ENCODE results near the gene NIPBL. TPM values are rescaled to one million over a fixed set of nuclear protein-coding genes. Genes with fewer than 3 reads are reported as not detected.

The NIPBL gene
- total RNA-seq, 2 experiments from 2014 or later: 108 to 120 TPM

GRCh38 chr5:36886791-36887190 is 10.2 kb downstream of the NIPBL start:
- Histone ChIP-seq H3K27me3 (ENCODE audit: control insufficient read depth in 1 of 2, insufficient read depth in 2 of 2, low read length in 2 of 2) (no peaks in the 10 kb centered on the region), H3K4me3 (ENCODE audit: low read length) (no peak overlapping the region), H3K9me3 (ENCODE audit: control insufficient read depth in 1 of 2, insufficient read depth in 1 of 2, low read length in 2 of 2) (no peaks in the 10 kb centered on the region), H3K4me1 (ENCODE audit: insufficient read depth, low read length) (peaks cover 14% of the 10 kb centered on the region), H3K36me3 (ENCODE audit: insufficient read depth, low read length) (peaks cover 20% of the 10 kb centered on the region), H3K27ac (ENCODE audit: low read depth in 1 of 2, low read length in 2 of 2) (no peak overlapping the region)
- no peaks in the 10 kb centered on the region for H3K27me3 Mint-ChIP-seq
- ChIA-PET CTCF (no interaction called here), POLR2A (interaction anchor here (1.7 kb wide), 1 partner anchor 10 kb away, joined by 5 read pairs; the partner anchor contains the start of gene NIPBL)
- ATAC-seq (ENCODE audit: poor library complexity) (no peak), DNase-seq (no peak)
- H3K4me1 Mint-ChIP-seq (ENCODE audit: low read depth): peaks cover 68% of the 10 kb centered on the region
- TF ChIP-seq CTCF (IDR thresholded peaks at IDR 0.05): no peak
- intact Hi-C loops (cut with DNase I, micrococcal nuclease): no loop called here
- H3K4me3 Mint-ChIP-seq: peak overlapping the region; percentile 21
- H3K36me3 Mint-ChIP-seq (ENCODE audit: low read depth): peaks cover 27% of the 10 kb centered on the region
- H3K27ac Mint-ChIP-seq: peak overlapping the region; percentile 13
- H3K9me3 Mint-ChIP-seq: no peaks in the 10 kb centered on the region

- Histone ChIP-seq H3K9me3 (ENCODE audit: control insufficient read depth in 1 of 2, insufficient read depth in 1 of 2, low read length in 2 of 2) (no peaks in the 10 kb centered on the region), H3K27me3 (ENCODE audit: control insufficient read depth in 1 of 2, insufficient read depth in 2 of 2, low read length in 2 of 2) (no peaks in the 10 kb centered on the region), H3K27ac (ENCODE audit: low read depth in 1 of 2, low read length in 2 of 2) (no peak overlapping the region), H3K36me3 (ENCODE audit: insufficient read depth, low read length) (peaks cover 20% of the 10 kb centered on the region), H3K4me1 (ENCODE audit: insufficient read depth, low read length) (peaks cover 14% of the 10 kb centered on the region), H3K4me3 (ENCODE audit: low read length) (no peak overlapping the region)
- no peaks in the 10 kb centered on the region for H3K27me3 Mint-ChIP-seq
- ChIA-PET CTCF (interaction anchor here (0.6 kb wide), 1 partner anchor 646 kb away, joined by 3 read pairs; the partner anchor contains the start of gene NADK2), POLR2A (interaction anchor here (1.2 kb wide), 1 partner anchor 11 kb away, joined by 3 read pairs; the partner anchor contains the start of gene NIPBL)
- H3K36me3 Mint-ChIP-seq (ENCODE audit: low read depth): peaks cover 35% of the 10 kb centered on the region
- ATAC-seq (ENCODE audit: poor library complexity): peak; percentile 41
- TF ChIP-seq CTCF (IDR thresholded peaks at IDR 0.05): no peak
- peak in 1 of 14 experiments; percentile 7 for DNase-seq
- H3K9me3 Mint-ChIP-seq: no peaks in the 10 kb centered on the region
- intact Hi-C loops (cut with DNase I, micrococcal nuclease): no loop called here
- peaks cover 60% of the 10 kb centered on the region for H3K4me1 Mint-ChIP-seq (ENCODE audit: low read depth)
- H3K4me3 Mint-ChIP-seq: peak overlapping the region; percentile 26
- H3K27ac Mint-ChIP-seq: peak overlapping the region; percentile 24
These were observed 11.0 kb downstream of the NIPBL start for GRCh38 chr5:36887532-36887931.

GRCh38 chr5:36888303-36888702 is 11.7 kb downstream of the NIPBL start:
- Mint-ChIP-seq H3K36me3 (ENCODE audit: low read depth) (peaks cover 35% of the 10 kb centered on the region), H3K4me1 (ENCODE audit: low read depth) (peaks cover 65% of the 10 kb centered on the region), H3K27ac (no peak overlapping the region), H3K4me3 (peak overlapping the region; percentile 30), H3K9me3 (no peaks in the 10 kb centered on the region), H3K27me3 (no peaks in the 10 kb centered on the region)
- Histone ChIP-seq H3K27ac (ENCODE audit: low read depth in 1 of 2, low read length in 2 of 2) (no peak overlapping the region), H3K4me1 (ENCODE audit: insufficient read depth, low read length) (peaks cover 14% of the 10 kb centered on the region), H3K9me3 (ENCODE audit: control insufficient read depth in 1 of 2, insufficient read depth in 1 of 2, low read length in 2 of 2) (no peaks in the 10 kb centered on the region), H3K4me3 (ENCODE audit: low read length) (no peak overlapping the region), H3K27me3 (ENCODE audit: control insufficient read depth in 1 of 2, insufficient read depth in 2 of 2, low read length in 2 of 2) (no peaks in the 10 kb centered on the region), H3K36me3 (ENCODE audit: insufficient read depth, low read length) (peaks cover 20% of the 10 kb centered on the region)
- TF ChIP-seq CTCF (IDR thresholded peaks at IDR 0.05): no peak
- ChIA-PET POLR2A (interaction anchor here (1.2 kb wide), 1 partner anchor 12 kb away, joined by 3 read pairs; the partner anchor contains the start of gene NIPBL), CTCF (no interaction called here)
- ATAC-seq (ENCODE audit: poor library complexity) (no peak), DNase-seq (no peak)
- intact Hi-C loops (cut with DNase I, micrococcal nuclease): no loop called here
